Gastrocnemius medialis (tissue), 4 donors: ENCODE results near the gene CERK. TPM values are rescaled to one million over a fixed set of nuclear protein-coding genes. Genes with fewer than 3 reads are reported as not detected.

ENCODE experiments used
- ATAC-seq, 2 donors: fragments of 150-250 bp; one replicate each; pipeline ENCODE4 v1.9.1; 2016
- DNase-seq, 2 donors: peaks; one replicate each; pipeline ENCODE4 v3.0.0-alpha.2; 2019
- H3K27ac ChIP-seq, 4 donors: fragments of 200-600 bp; sonication (generic); 1 replicate in 1 of 4; 2 replicates in 3 of 4; pipeline ENCODE4 v1.5.1; 2016 to 2018; ENCODE audit warnings: mild to moderate bottlenecking in 2 of 4, moderate library complexity in 1 of 4
- H3K27me3 ChIP-seq, 3 donors: fragments of 200-600 bp; sonication (generic) in 2 of 3; 1 replicate in 1 of 3; 2 replicates in 2 of 3; pipeline versions ENCODE4 v1.5.1 to v1.6.0; 2016 to 2019; ENCODE audit warnings: mild to moderate bottlenecking in 1 of 3, moderate library complexity in 1 of 3
- H3K36me3 ChIP-seq, 2 donors: fragments of 200-600 bp; sonication (generic) in 1 of 2; one replicate each; pipeline ENCODE4 v1.5.1; 2017 to 2018
- H3K4me1 ChIP-seq, 2 donors: fragments of 200-600 bp; sonication (generic) in 1 of 2; one replicate each; pipeline ENCODE4 v1.5.1; 2016 to 2017; ENCODE audit warnings: mild to moderate bottlenecking in 2 of 2
- H3K4me3 ChIP-seq, 4 donors: fragments of 200-600 bp; sonication (generic) in 3 of 4; 1 replicate in 1 of 4; 2 replicates in 3 of 4; pipeline ENCODE4 v1.5.1; 2016 to 2019; ENCODE audit warnings: mild to moderate bottlenecking in 2 of 4
- H3K9me3 ChIP-seq, 3 donors: fragments of 200-600 bp; sonication (generic) in 2 of 3; 1 replicate in 1 of 3; 2 replicates in 2 of 3; pipeline ENCODE4 v1.5.1; 2016 to 2019
- CTCF ChIP-seq, 5 experiments: fragments of 450-650 bp in 3 of 5; fragments of 200-600 bp in 2 of 5; sonication (generic) in 2 of 5; IDR thresholded peaks in 4 of 5; conservative IDR thresholded peaks in 1 of 5; 1 replicate in 4 of 5; 2 replicates in 1 of 5; pipeline ENCODE4 v1.5.1; 2016 to 2019; ENCODE audit warnings: antibody characterized with exemption in 5 of 5, mild to moderate bottlenecking in 3 of 5, moderate library complexity in 3 of 5
- POLR2A ChIP-seq, 2 donors: fragments of 450-650 bp; IDR thresholded peaks; one replicate each; pipeline ENCODE4 v1.6.1; 2017; ENCODE audit warnings: antibody characterized with exemption in 2 of 2, mild to moderate bottlenecking in 2 of 2, moderate library complexity in 2 of 2
- in situ Hi-C, 4 donors: fragments of 200-750 bp; cut with MboI; loops; one replicate each; pipeline versions ENCODE4 v1.15.0 to v1.8.0; 2017; ENCODE audit warnings: low sequenced_read_pairs in 4 of 4
- intact Hi-C: fragments of 100-400 bp; cut with DNase I; formaldehyde crosslinking; loops from one replicate; pipeline ENCODE4 v1.15.1; 2023; ENCODE audit warnings: low total_unique reads
- total RNA-seq, 4 donors: library from RNA; depleted of rRNA; stranded (reverse); fragments of >200 nt; gene quantifications; one replicate each; pipeline versions ENCODE4 v1.1.0 to v1.2.3, GENCODE V29; 2016

CERK gene
- total RNA-seq, 4 donors from 2014 or later = 32.7 to 38.7 (median 34.8) TPM

- no peak for DNase-seq
- H3K9me3 ChIP-seq = no peaks in the 10 kb centered on the region
- in situ Hi-C loops = no loop called here
- H3K27me3 ChIP-seq = no peaks in the 10 kb centered on the region
- no peak overlapping the region for H3K27ac ChIP-seq
- ATAC-seq = no peak
- peaks cover 14 to 15% of the 10 kb centered on the region in 2 donors for H3K4me1 ChIP-seq
- intact Hi-C loops = no loop called here
- H3K36me3 ChIP-seq = peaks cover 0 to 52% of the 10 kb centered on the region in 2 donors
- H3K4me3 ChIP-seq = no peak overlapping the region
- TF ChIP-seq POLR2A (IDR thresholded peaks at IDR 0.05) = no peak
- TF ChIP-seq CTCF (IDR thresholded peaks at IDR 0.05 in 4 of 5, conservative IDR thresholded peaks at IDR 0.05 in 1 of 5) = no peak
Measured at GRCh38 chr22:46664301-46664855, 73.7 kb downstream of the CERK start.

GRCh38 chr22:46663436-46664100 lies 74.5 kb downstream of the CERK start:
- H3K4me3 ChIP-seq = no peak overlapping the region
- TF ChIP-seq POLR2A (IDR thresholded peaks at IDR 0.05) (no peak), CTCF (IDR thresholded peaks at IDR 0.05 in 4 of 5, conservative IDR thresholded peaks at IDR 0.05 in 1 of 5) (no peak)
- H3K27me3 ChIP-seq = no peaks in the 10 kb centered on the region
- H3K27ac ChIP-seq = no peak overlapping the region
- DNase-seq = no peak
- H3K36me3 ChIP-seq = peaks cover 0 to 46% of the 10 kb centered on the region in 2 donors
- no peaks in the 10 kb centered on the region for H3K9me3 ChIP-seq
- in situ Hi-C loops = no loop called here
- intact Hi-C loops = no loop called here
- no peak for ATAC-seq
- peaks cover 16 to 19% of the 10 kb centered on the region in 2 donors for H3K4me1 ChIP-seq

GRCh38 chr22:46663001-46663400 lies 75.1 kb downstream of the CERK start:
- H3K9me3 ChIP-seq = no peaks in the 10 kb centered on the region
- H3K4me3 ChIP-seq = no peak overlapping the region
- DNase-seq (no peak), ATAC-seq (no peak)
- intact Hi-C loops (no loop called here), in situ Hi-C loops (no loop called here)
- H3K27ac ChIP-seq = no peak overlapping the region
- H3K27me3 ChIP-seq = no peaks in the 10 kb centered on the region
- H3K4me1 ChIP-seq = peaks cover 16 to 19% of the 10 kb centered on the region in 2 donors
- TF ChIP-seq POLR2A (IDR thresholded peaks at IDR 0.05) = no peak
- no peak for TF ChIP-seq CTCF (IDR thresholded peaks at IDR 0.05 in 4 of 5, conservative IDR thresholded peaks at IDR 0.05 in 1 of 5)
- H3K36me3 ChIP-seq = peaks cover 0 to 40% of the 10 kb centered on the region in 2 donors

- ATAC-seq = no peak
- in situ Hi-C loops (no loop called here), intact Hi-C loops (no loop called here)
- no peak overlapping the region for H3K4me3 ChIP-seq
- H3K9me3 ChIP-seq = no peaks in the 10 kb centered on the region
- H3K27me3 ChIP-seq = no peaks in the 10 kb centered on the region
- TF ChIP-seq CTCF (IDR thresholded peaks at IDR 0.05 in 4 of 5, conservative IDR thresholded peaks at IDR 0.05 in 1 of 5) (no peak), POLR2A (IDR thresholded peaks at IDR 0.05) (no peak)
- DNase-seq = no peak
- H3K4me1 ChIP-seq = peaks cover 16 to 19% of the 10 kb centered on the region in 2 donors
- H3K27ac ChIP-seq = no peak overlapping the region
- peaks cover 0 to 32% of the 10 kb centered on the region in 2 donors for H3K36me3 ChIP-seq
Measured at GRCh38 chr22:46662226-46662625, 75.8 kb downstream of the CERK start.
